HepG2 (cell line): ENCODE measurements around the gene ARL4C. TPM values are rescaled to one million over a fixed set of nuclear protein-coding genes. Genes with fewer than 3 reads are reported as not detected.

Source experiments
- ATAC-seq: fragments of 200-7000 bp; cut with Tn5 transposase; 3 replicates; pipeline ENCODE4 v1.9.1; 2020; ENCODE audit warnings: mild to moderate bottlenecking, moderate library complexity
- Bru-seq: library from RNA; stranded (reverse); fragments of 400-500 nt; gene quantifications from one replicate; lab custom pipeline; 2021; lab: Mats Ljungman, UMichigan
- BruChase-seq, 2 experiments: library from RNA; stranded (reverse); fragments of 400-500 nt; gene quantifications; one replicate each; lab custom pipeline; 2021; lab: Mats Ljungman, UMichigan
- BruUV-seq: library from RNA; stranded (reverse); fragments of 400-500 nt; replicated peaks from 2 replicates; lab custom pipeline; 2021; lab: Mats Ljungman, UMichigan
- CTCF ChIA-PET: fragments of 300-600 bp; formaldehyde crosslinking; extraction: SDS; loops from one replicate; lab custom pipeline; 2021; ENCODE audit warnings: low total read pairs, inconsistent platforms, low intra/inter-chr PET ratio; lab: Yijun Ruan, JAX
- POLR2A ChIA-PET: fragments of 350-600 bp; sonication (Branson Sonifier 250); formaldehyde crosslinking; loops from one replicate; lab custom pipeline; 2020; ENCODE audit warnings: antibody characterized with exemption, inconsistent platforms; lab: Yijun Ruan, JAX
- DNase-seq: peaks from one replicate; pipeline ENCODE4 v3.0.0-alpha.2; 2015; ENCODE audit warnings: low spot score
- FAIRE-seq: peaks from 3 replicates; lab custom pipeline; 2011; peaks lifted over from hg19 to GRCh38; lab: Jason Lieb, UNC
- H2AFZ ChIP-seq: one replicate; pipeline ENCODE4 v1.6.1; 2011; ENCODE audit warnings: low read length, inconsistent platforms
- H3K27ac ChIP-seq: fragments of 300-600 bp; 3 replicates; pipeline ENCODE4 v1.8.0; 2011; ENCODE audit warnings: mixed run types, mild to moderate bottlenecking, mixed read lengths, low read length, inconsistent platforms; ENCODE audit not compliant: insufficient read depth; ENCODE audit errors: extremely low read length
- H3K27me3 ChIP-seq, 2 experiments: fragments of 200-600 bp in 1 of 2; 2 replicates in 1 of 2; 3 replicates in 1 of 2; pipeline versions ENCODE4 v1.6.0 to v1.8.0; 2011; ENCODE audit warnings: low read length in 2 of 2, mild to moderate bottlenecking in 2 of 2, moderate library complexity in 2 of 2, inconsistent platforms in 1 of 2; ENCODE audit not compliant: insufficient read depth in 2 of 2, control insufficient read depth in 1 of 2
- H3K36me3 ChIP-seq, 2 experiments: fragments of 200-600 bp in 1 of 2; replicated peaks in 1 of 2; 2 replicates in 1 of 2; 3 replicates in 1 of 2; pipeline versions ENCODE4 v1.5.1 to v1.8.0; 2011; ENCODE audit warnings: low read length in 2 of 2, inconsistent platforms in 1 of 2; ENCODE audit not compliant: insufficient read depth in 2 of 2, control insufficient read depth in 1 of 2
- H3K4me1 ChIP-seq: 2 replicates; pipeline ENCODE4 v1.5.1; 2012; ENCODE audit warnings: low read length, inconsistent platforms; ENCODE audit not compliant: insufficient read depth
- H3K4me2 ChIP-seq: 2 replicates; pipeline ENCODE4 v1.6.0; 2011; ENCODE audit warnings: low read depth, low read length, inconsistent platforms
- H3K4me3 ChIP-seq, 3 experiments: fragments of 200-600 bp in 1 of 3; sonication (generic), shearing (Covaris generic) in 1 of 3; replicated peaks in 1 of 3; 2 replicates each; pipeline ENCODE4 v1.5.1; 2011 to 2016; ENCODE audit warnings: low read length in 3 of 3, inconsistent platforms in 2 of 3, low read depth in 2 of 3, mild to moderate bottlenecking in 2 of 3, control low read depth in 1 of 3, mixed read lengths in 1 of 3; ENCODE audit not compliant: insufficient read depth in 1 of 3
- H3K79me2 ChIP-seq: one replicate; pipeline ENCODE4 v1.6.1; 2011; ENCODE audit warnings: low read length, inconsistent platforms; ENCODE audit not compliant: insufficient read depth
- H3K9ac ChIP-seq: 2 replicates; pipeline ENCODE4 v1.6.0; 2011; ENCODE audit warnings: mild to moderate bottlenecking, low read depth, low read length, inconsistent platforms; ENCODE audit not compliant: insufficient read depth
- H3K9me3 ChIP-seq: 2 replicates; pipeline ENCODE4 v1.5.1; 2012; ENCODE audit warnings: mild to moderate bottlenecking, low read length
- H4K20me1 ChIP-seq: 2 replicates; pipeline ENCODE4 v1.6.0; 2011; ENCODE audit warnings: inconsistent platforms, mild to moderate bottlenecking, low read length, moderate library complexity; ENCODE audit not compliant: insufficient read depth
- AHR ChIP-seq: IDR thresholded peaks from 2 replicates; pipeline ENCODE4 v1.6.1; 2018; ENCODE audit warnings: missing genetic modification reagents, missing compliant biosample characterization
- BORCS8-MEF2B ChIP-seq: sonication (generic); formaldehyde crosslinking; IDR thresholded peaks from 2 replicates; pipeline ENCODE4 v1.8.0; 2022; ENCODE audit warnings: mild to moderate bottlenecking, missing genetic modification reagents
- DNMT1 ChIP-seq: sonication (generic); formaldehyde crosslinking; IDR thresholded peaks from 2 replicates; pipeline ENCODE4 v1.5.1; 2020; ENCODE audit warnings: mild to moderate bottlenecking, missing genetic modification reagents
- HNRNPK ChIP-seq: fragments of 200-400 bp; formaldehyde crosslinking; IDR thresholded peaks from 2 replicates; pipeline ENCODE4 v1.6.1; 2018; ENCODE audit warnings: low read length, low read depth, moderate library complexity, mild to moderate bottlenecking; ENCODE audit not compliant: poor library complexity, severe bottlenecking
- MAFF ChIP-seq: IDR thresholded peaks from 2 replicates; pipeline ENCODE4 v1.6.1; 2011; ENCODE audit warnings: low read depth, low read length, improper control_type of control experiment
- MAFG ChIP-seq: sonication (generic); formaldehyde crosslinking; IDR thresholded peaks from 2 replicates; pipeline ENCODE4 v1.5.1; 2020; ENCODE audit warnings: mild to moderate bottlenecking, missing genetic modification reagents
- MBNL3 ChIP-seq: fragments of 250-450 bp; sonication (Bioruptor Pico); conservative IDR thresholded peaks from 2 replicates; pipeline ENCODE4 v1.8.0; 2022; ENCODE audit warnings: mild to moderate bottlenecking, inconsistent platforms
- MED8 ChIP-seq: sonication (generic); formaldehyde crosslinking; IDR thresholded peaks from 2 replicates; pipeline ENCODE4 v1.8.1; 2023; ENCODE audit warnings: mild to moderate bottlenecking, missing genetic modification reagents; ENCODE audit not compliant: insufficient replicate concordance
- NFE2 ChIP-seq: sonication (generic); formaldehyde crosslinking; IDR thresholded peaks from 2 replicates; pipeline ENCODE4 v1.4.0; 2020; ENCODE audit warnings: missing genetic modification reagents
- RFXANK ChIP-seq: IDR thresholded peaks from 2 replicates; pipeline ENCODE4 v1.6.1; 2016
- ZNF543 ChIP-seq: sonication (generic); formaldehyde crosslinking; IDR thresholded peaks from 2 replicates; pipeline ENCODE4 v1.4.0; 2020; ENCODE audit warnings: mild to moderate bottlenecking, missing genetic modification reagents
- WGBS: methylation state at CpG from one replicate; pipeline ENCODE4 v1.1.6; 2017; ENCODE audit warnings: low lambda C conversion rate; 5-methylcytosine and 5-hydroxymethylcytosine counted together
- in situ Hi-C: cut with HindIII; loops from 2 replicates; pipeline ENCODE4 v1.10.0; 2017; ENCODE audit warnings: low pct_unique_long_range_greater_than_20kb; ENCODE audit not compliant: extremely low pct_ligation_motif_present
- intact Hi-C: fragments of 100-400 bp; cut with micrococcal nuclease; formaldehyde crosslinking; loops from one replicate; pipeline ENCODE4 v1.10.0; 2022; ENCODE audit not compliant: unreplicated experiment
- long read RNA-seq, 2 experiments: library from RNA in 1 of 2; library from polyadenylated mRNA in 1 of 2; stranded (forward) in 1 of 2; unstranded in 1 of 2; transcript quantifications; one replicate each; pipeline ENCODE4 v2.0.0, GENCODE V29; 2019 to 2022
- polyA minus RNA-seq, 3 experiments: library from RNA; depleted of rRNA, polyadenylated mRNA; stranded (reverse); fragments of >200 nt; gene quantifications; 2 replicates each; pipeline ENCODE4 v1.2.3, GENCODE V29; 2011; ENCODE audit warnings: low replicate concordance in 1 of 3
- polyA plus RNA-seq, 8 experiments: library from polyadenylated mRNA; depleted of rRNA in 3 of 8; stranded (reverse) in 7 of 8; unstranded in 1 of 8; fragments of >200 nt; fragmentation: Illumina TruSeq in 4 of 8; extraction: Trizol in 4 of 8; gene quantifications; 2 replicates each; pipeline versions ENCODE4 v1.2.1 to v1.2.3, GENCODE V29; 2011 to 2016; ENCODE audit warnings: low read depth in 4 of 8, missing spikeins in 1 of 8, mixed read lengths in 1 of 8; ENCODE audit not compliant: insufficient read depth in 1 of 8
- total RNA-seq, 5 experiments: library from RNA; depleted of rRNA; stranded (reverse); fragments of >200 nt; fragmentation: Illumina TruSeq; extraction: Trizol; gene quantifications; 2 replicates each; pipeline ENCODE4 v1.2.3, GENCODE V29; 2016; ENCODE audit warnings: low read depth in 1 of 5
- TF ChIP-seq, protein P1 (sequence below): sonication (generic); formaldehyde crosslinking; IDR thresholded peaks from 2 replicates; pipeline ENCODE4 v1.4.0; 2020; ENCODE audit warnings: missing genetic modification reagents, borderline replicate concordance
- TF ChIP-seq, protein P2 (sequence below): sonication (generic); formaldehyde crosslinking; IDR thresholded peaks from 2 replicates; pipeline ENCODE4 v1.4.0; 2020; ENCODE audit warnings: missing genetic modification reagents

The ARL4C gene, protein sequence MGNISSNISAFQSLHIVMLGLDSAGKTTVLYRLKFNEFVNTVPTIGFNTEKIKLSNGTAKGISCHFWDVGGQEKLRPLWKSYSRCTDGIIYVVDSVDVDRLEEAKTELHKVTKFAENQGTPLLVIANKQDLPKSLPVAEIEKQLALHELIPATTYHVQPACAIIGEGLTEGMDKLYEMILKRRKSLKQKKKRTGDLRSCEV
- total RNA-seq (2016; rRNA removed; fragmentation: Illumina TruSeq; extraction: Trizol) (0.15 and 0.21 TPM in 2 replicates), polyA plus RNA-seq (2011; rRNA removed) (0.07 and 0.08 TPM in 2 replicates), polyA minus RNA-seq (2011; rRNA and poly(A)+ RNA removed; ENCODE audit: low replicate concordance) (not detected in 2 replicates), Bru-seq, nascent RNA (percentile 36 among the genes with signal in this experiment), BruChase-seq, experiment 1, labeled RNA remaining after a 6-hour chase (percentile 37 among the genes with signal in this experiment), BruChase-seq, experiment 2, labeled RNA remaining after a 2-hour chase (percentile 43 among the genes with signal in this experiment)
- total RNA-seq (2016; cell fraction: cytosol; rRNA removed; fragmentation: Illumina TruSeq; extraction: Trizol; ENCODE audit: low read depth), result not detected in 2 replicates
- 0.12 and 0.15 TPM in 2 replicates for total RNA-seq (2016; cell fraction: insoluble cytoplasmic fraction; rRNA removed; fragmentation: Illumina TruSeq; extraction: Trizol)
- total RNA-seq (2016; cell fraction: membrane; rRNA removed; fragmentation: Illumina TruSeq; extraction: Trizol), result 0.14 and 0.15 TPM in 2 replicates
- 0.16 and 0.25 TPM in 2 replicates for total RNA-seq (2016; cell fraction: nucleus; rRNA removed; fragmentation: Illumina TruSeq; extraction: Trizol)
- polyA plus RNA-seq (2011; cell fraction: cytosol; rRNA removed), result 0.05 and 0.09 TPM in 2 replicates
- 0.06 and 0.14 TPM in 2 replicates for polyA plus RNA-seq (2011; cell fraction: nucleus; rRNA removed)
- polyA plus RNA-seq (2012), result 0.05 TPM in 1 of 2 replicates, not detected in the other
- polyA plus RNA-seq (2016; cell fraction: cytosol; fragmentation: Illumina TruSeq; extraction: Trizol; ENCODE audit: low read depth), result 0.03 and 0.06 TPM in 2 replicates
- 0.19 and 0.28 TPM in 2 replicates for polyA plus RNA-seq (2016; cell fraction: insoluble cytoplasmic fraction; fragmentation: Illumina TruSeq; extraction: Trizol; ENCODE audit: low read depth)
- 0.09 and 0.15 TPM in 2 replicates for polyA plus RNA-seq (2016; cell fraction: membrane; fragmentation: Illumina TruSeq; extraction: Trizol; ENCODE audit: low read depth)
- 0.21 and 0.36 TPM in 2 replicates for polyA plus RNA-seq (2016; cell fraction: nucleus; fragmentation: Illumina TruSeq; extraction: Trizol; ENCODE audit: insufficient read depth, low read depth)
- polyA minus RNA-seq (2011; cell fraction: cytosol; rRNA and poly(A)+ RNA removed), result not detected in 2 replicates
- polyA minus RNA-seq (2011; cell fraction: nucleus; rRNA and poly(A)+ RNA removed), result not detected in 2 replicates
- long read RNA-seq, experiment 1, full-length matches to known transcripts, result 1 of 1 reads
- long read RNA-seq, experiment 1, partial matches to known transcripts, result 0 of 1 reads
- long read RNA-seq, experiment 1, other reads (novel, unspliced or antisense), result 0 of 1 reads
- long read RNA-seq, experiment 2, result 0 reads

DNA sequence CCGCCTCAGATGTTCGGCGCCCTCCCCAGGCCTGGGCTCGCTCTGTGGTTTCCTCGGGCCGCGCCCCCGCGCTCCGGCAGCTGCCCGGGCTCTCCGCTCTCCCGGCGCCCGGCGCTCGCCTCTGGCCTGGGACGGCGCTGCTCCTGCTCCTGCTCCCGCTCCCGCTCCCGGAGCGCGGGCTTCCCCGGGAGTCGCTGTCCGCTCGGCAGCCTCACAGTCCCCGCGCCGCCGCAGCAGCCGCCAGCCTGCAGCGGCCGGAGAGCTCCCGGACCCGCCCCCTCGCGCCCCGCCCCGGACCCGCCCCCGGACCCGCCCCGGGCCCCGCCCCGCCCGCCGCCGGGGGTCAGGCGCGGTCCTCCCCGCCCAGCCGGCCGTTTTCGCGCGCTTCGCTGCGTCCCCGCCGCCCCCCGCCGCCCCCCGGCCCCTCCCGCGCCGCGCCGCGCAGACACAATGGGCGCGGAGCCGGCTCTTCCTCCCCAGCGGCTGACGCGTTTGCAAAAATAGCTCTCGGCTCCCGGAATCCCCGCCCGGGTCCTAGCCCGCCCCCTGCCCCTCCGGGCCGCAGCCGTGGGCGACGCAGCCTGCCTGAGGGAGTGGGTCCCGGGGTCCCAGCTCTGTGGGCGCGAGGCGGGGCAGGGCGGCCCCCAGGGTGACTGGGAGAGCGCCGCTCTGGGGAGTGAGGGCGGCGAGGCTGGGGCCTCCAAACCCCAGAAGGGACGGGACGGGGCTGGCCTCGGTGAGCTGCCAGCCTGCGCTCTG is at the start of gene ARL4C:
Gene ARL4C (minus strand): TSS at position 247 of the 759 bp plus-strand sequence. CDS start 495 bp downstream, outside the sequence.
- Histone ChIP-seq H3K4me3 (peak within 1 kb of the TSS; percentile 50 to 67 (median 54); a peak in 4 of 6 replicates), H4K20me1 (peaks cover 5% of the 10 kb centered on the region; the same call in 1 of the 2 replicates), H3K9me3 (no peaks in the 10 kb centered on the region), H2AFZ (no peak within 1 kb of the TSS), H3K4me1 (peaks cover 7% of the 10 kb centered on the region), H3K4me2 (peak within 1 kb of the TSS; percentile 85), H3K36me3 (no peaks in the 10 kb centered on the region), H3K9ac (no peak within 1 kb of the TSS), H3K79me2 (no peaks in the 10 kb centered on the region), H3K27me3 (peaks cover 12 to 31% of the 10 kb centered on the region in 2 experiments), H3K27ac (no peak within 1 kb of the TSS)
- CTCF ChIA-PET, result no interaction called here
- ATAC-seq (peak; percentile 93), FAIRE-seq (no peak), DNase-seq (peak; percentile 37)
- 0% methylated on average over 4 of the region's 100 CpGs for WGBS
- in situ Hi-C loops, result loop anchor here (5.0 kb wide), 3 partner anchors 205 to 520 kb away; no protein-coding TSS in a partner anchor
- BruUV-seq, result no TSS peak
- intact Hi-C loops, result no loop called here
- POLR2A ChIA-PET, result no interaction called here
- TF ChIP-seq NFE2 (CRISPR knock-in tag) (no peak), RFXANK (CRISPR knock-in tag) (no peak), MAFF (no peak), AHR (CRISPR knock-in tag) (no peak), ZNF543 (CRISPR knock-in tag) (no peak), MBNL3 (CRISPR knock-in tag) (no peak), BORCS8-MEF2B (peak; percentile 2; the same call in 1 of the 2 replicates), MED8 (CRISPR knock-in tag) (no peak), MAFG (CRISPR knock-in tag) (no peak), HNRNPK (peak; percentile 23), DNMT1 (CRISPR knock-in tag) (no peak)
- TF ChIP-seq, protein P1, sequence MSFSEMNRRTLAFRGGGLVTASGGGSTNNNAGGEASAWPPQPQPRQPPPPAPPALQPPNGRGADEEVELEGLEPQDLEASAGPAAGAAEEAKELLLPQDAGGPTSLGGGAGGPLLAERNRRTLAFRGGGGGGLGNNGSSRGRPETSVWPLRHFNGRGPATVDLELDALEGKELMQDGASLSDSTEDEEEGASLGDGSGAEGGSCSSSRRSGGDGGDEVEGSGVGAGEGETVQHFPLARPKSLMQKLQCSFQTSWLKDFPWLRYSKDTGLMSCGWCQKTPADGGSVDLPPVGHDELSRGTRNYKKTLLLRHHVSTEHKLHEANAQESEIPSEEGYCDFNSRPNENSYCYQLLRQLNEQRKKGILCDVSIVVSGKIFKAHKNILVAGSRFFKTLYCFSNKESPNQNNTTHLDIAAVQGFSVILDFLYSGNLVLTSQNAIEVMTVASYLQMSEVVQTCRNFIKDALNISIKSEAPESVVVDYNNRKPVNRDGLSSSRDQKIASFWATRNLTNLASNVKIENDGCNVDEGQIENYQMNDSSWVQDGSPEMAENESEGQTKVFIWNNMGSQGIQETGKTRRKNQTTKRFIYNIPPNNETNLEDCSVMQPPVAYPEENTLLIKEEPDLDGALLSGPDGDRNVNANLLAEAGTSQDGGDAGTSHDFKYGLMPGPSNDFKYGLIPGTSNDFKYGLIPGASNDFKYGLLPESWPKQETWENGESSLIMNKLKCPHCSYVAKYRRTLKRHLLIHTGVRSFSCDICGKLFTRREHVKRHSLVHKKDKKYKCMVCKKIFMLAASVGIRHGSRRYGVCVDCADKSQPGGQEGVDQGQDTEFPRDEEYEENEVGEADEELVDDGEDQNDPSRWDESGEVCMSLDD (CRISPR knock-in tag), result no peak
- TF ChIP-seq, protein P2, sequence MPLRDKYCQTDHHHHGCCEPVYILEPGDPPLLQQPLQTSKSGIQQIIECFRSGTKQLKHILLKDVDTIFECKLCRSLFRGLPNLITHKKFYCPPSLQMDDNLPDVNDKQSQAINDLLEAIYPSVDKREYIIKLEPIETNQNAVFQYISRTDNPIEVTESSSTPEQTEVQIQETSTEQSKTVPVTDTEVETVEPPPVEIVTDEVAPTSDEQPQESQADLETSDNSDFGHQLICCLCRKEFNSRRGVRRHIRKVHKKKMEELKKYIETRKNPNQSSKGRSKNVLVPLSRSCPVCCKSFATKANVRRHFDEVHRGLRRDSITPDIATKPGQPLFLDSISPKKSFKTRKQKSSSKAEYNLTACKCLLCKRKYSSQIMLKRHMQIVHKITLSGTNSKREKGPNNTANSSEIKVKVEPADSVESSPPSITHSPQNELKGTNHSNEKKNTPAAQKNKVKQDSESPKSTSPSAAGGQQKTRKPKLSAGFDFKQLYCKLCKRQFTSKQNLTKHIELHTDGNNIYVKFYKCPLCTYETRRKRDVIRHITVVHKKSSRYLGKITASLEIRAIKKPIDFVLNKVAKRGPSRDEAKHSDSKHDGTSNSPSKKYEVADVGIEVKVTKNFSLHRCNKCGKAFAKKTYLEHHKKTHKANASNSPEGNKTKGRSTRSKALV (CRISPR knock-in tag), result peak; percentile 39; the same call in 1 of the 2 replicates
